COLO829 (cell line): ENCODE measurements around the gene XDH.

Source experiments
- DNase-seq: peaks from one replicate; pipeline ENCODE4 v3.0.0; 2012; ENCODE audit warnings: low spot score

Gene XDH

DNA sequence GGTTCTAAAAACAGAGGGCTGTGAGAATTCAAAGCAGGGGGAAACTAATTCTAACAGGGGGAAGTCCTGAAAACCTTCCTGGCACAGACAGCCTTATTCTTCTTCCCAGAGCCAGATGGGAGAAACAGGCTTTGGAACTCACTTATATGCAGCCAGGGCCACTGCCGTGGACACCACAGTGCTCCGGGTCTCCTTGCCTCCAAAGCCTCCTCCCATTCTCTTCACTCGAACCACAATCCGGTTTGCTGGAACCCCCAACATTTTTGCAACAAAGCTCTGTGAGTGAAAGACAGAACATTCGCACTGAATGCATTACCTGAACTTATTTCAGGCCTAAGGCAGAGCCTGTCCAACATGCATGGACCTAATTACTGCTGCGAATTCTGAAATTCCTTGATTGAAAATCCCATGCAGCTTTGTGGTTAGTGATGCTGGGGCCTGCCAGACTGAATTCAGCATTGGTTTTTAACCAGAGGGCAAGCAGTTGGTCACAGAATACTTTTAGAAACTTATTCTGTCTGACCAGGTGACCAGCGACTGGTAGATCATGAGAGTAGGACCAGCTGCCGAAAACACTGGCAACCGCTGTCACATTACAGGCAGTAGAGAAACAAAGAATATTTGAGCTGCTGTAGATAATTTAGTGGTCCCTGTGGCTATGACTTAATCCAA is 48.6 kb downstream of the XDH start:
- DNase-seq, result no peak

DNA sequence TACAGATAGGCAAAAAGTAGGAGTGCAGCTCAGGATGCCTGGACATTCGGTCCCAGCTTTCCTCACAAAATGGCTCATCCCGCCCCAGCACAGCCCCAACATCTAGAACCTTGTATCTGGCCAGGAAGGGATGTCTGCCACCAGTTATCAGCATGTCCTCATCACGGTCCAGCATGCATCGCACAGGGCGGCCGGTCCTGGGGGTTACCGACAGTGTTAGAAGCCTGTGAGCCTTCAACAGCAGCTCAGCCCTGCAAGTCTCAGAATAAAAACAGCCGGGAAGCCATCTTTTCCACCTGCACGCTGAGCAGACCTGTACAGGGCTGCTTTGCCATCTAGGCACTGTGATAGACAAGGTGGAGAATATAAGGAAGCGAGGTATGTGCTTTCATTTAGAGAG is 49.2 kb downstream of the XDH start:
- DNase-seq, result no peak

DNA sequence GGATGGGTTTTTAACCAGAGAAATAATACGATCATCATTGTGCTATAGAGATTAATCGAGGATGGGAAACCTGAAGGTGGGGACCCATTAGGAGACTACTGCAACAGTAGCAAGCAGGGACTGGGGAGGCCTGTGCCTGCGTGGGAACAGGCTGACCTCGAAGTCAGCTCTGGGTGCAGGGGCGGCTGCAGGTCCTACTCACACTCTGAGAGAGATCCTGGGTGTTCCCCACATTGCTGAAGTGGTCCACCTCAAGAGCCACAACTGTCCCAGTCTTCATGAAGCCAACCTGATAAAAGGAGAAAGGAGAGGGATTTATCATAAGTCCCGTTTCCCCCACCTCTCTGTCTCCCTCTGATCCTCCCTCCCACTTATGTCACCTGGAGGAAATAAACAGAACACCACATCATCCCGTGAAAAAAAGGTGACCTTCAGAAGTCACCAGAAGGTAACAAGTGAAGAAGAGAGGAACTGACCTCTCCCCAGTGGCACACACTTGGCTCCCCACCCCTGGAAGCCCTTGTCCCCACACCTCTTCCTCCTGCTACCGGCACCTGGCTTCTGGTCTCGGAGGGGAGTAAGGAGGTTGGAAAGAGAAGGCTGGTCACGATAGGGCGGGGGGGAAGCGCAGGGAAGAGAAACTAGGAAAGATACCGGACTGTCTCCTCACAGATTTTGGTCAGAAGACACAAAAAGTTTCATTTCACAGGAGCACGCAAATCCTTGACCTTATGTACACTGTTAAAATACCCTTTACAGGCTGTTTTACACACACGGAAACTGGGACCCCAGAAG is 50.4 kb downstream of the XDH start:
- no peak for DNase-seq

DNA sequence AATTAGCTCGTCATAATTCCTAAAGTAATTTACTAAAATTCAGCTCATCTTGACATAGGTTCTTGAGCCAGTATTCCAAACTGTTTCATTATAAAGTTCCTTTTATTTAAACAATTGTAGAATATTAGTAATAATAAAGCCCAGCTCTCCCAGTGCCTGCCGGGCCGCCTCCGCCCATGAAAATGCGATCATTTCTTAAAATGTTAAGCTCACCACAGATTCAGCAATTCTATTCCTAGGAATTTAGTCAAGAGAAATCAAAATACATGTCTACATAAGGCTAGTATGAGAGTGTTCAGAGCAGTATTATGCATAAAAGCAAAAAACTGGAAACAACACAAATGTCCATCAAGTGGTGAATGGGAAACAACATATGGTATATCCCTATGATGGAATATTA is 52.0 kb downstream of the XDH start:
- DNase-seq, result no peak

DNA sequence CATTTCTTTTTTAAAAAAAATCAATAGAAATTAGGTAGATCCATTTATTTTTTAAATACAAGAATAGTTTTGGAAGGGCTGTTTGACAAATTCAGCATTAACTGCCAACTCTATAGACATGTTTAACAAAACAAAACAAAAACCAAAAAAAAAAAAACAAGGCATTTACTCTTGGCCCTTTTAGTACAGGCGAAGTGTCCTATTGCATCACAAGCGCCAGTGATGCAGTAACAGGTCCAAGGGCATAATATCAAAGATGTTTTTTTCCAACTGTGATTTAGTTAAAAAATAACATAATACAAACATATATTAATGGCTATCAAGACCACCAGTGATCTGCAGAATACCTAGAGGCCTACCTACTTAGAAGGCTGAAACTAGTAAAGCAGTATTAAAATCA is 55.3 kb downstream of the XDH start:
- DNase-seq, result no peak

DNA sequence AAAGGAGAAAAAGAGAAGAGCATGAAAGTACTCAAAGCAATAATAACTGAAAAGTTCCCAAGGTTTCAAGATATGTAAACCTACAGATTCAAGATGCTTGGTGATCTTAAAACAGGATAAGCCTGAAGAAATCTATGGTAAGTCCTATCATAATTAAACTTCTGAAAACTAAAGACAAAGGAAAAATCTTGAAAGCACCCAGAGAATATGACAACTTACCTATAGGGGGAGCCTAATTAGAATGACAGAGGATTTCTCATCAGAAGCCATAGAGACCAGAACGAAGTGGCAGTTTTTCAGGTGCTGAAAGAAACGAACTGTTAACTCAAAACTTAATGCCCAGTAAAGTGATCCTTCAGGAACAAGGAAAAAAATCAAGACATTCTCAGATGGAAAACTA is 59.7 kb downstream of the XDH start:
- DNase-seq, result no peak

DNA sequence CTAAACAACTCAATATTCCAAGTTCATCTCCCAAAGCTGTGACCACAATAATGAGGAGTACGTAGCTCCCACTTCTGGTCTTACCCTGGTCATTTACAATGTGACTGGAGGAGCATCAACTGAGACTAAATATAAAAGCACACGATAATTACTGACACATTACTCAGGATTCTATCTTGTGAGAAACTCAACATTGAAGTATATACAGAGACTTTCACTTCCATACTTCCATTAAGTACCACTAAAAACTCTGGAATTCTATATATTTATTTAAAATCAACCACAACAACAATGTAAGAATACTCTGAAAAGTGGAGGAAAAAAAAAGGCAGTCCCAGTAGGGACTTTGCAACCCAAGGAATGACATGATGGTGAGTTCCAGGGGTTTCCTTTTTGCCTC is 61.4 kb downstream of the XDH start:
- DNase-seq, result no peak

DNA sequence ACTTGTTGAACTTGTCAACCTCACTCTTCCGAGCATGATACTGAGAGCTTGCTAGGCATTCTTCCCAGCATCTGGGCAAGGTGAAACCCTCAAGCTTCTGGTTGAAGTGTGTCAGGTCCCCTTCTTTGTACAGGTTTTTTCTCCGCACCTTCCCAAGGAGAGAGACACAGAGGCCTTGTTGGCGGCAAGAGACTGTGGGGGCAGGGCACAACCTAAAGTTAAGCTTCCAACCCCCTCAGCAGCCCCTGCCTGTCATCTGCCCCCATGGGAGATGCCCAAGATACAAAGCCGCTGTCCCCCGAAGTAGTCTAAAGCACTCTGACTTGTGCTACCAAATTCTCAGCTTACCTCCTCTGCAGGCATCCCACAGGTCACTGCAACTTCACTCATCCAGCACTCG is 64.9 kb downstream of the XDH start:
- no peak for DNase-seq

DNA sequence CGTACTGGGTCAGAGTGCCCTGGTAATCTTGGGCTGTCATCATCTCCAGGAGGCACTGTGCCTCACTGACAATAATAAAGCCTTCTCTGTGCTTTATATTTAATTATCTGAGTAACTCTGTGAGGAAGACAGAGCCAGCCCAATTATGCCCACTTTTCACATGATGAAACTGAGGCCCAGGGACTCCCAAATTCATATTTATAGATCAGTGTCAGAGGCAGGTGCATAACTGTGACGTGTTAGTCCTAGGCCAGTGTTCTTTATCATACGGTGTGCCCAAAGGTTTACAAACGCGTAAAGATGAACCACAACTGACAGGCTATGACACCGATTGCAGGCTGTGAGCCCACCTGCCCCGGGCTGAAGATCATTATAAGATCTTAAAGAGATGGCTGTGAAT is 65.4 kb downstream of the XDH start:
- no peak for DNase-seq

DNA sequence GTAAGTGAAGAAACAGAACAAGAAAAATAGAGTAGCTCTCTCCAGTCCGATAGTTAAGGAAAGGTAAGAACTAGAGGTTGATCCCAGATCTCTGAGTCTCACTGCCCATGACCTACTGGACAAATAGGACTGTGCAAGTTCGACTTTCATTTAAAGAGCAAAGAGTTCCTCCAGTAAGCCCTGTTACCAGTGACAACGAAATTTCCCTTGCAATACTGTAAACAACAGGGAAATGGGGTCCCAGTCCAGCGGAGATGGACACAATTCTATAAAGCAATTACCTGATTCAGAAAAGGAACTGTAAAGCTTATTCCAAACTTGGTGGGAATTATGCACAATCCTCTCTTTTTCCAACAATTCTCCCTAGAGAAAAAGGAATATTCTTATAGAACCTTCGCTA is 65.9 kb downstream of the XDH start:
- no peak for DNase-seq

DNA sequence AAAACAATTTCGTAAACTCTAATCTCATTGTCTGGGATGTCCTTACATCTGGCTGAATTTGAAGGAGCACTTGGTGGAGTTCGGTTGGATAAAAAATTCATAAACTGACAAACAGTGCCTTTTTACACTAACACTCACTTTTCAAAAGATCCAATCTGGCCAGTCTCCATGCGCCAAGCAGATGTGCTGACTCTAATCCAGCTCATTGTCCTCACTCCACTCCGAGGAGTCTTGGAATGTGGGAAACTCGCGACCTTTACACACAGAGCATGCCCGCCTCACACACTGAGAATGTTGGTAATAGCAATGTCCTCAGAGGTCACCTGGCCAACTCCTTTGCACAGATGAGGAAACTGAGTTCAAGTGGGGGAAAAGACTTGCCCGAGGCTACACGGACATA is 66.8 kb downstream of the XDH start:
- no peak for DNase-seq

DNA sequence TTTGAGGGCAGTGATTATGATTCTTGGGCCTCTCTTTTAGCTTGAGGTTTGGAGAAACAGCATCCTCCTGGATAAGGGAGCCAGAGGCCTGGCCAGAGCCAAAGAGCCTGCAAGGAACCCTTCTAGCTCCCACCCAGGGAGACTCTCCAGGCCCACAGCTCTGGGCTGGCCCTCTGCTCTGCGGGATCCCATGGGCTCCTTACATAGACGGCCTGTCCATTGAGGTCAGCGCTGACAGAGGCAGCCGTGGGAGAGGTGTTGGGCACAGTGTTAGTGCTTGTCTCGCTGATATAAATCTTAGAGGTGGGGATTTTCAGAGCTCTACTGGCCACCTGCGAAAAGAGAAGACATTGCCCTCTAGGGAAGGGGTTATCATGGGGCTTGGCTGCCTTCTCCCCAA is 67.2 kb downstream of the XDH start:
- no peak for DNase-seq

DNA sequence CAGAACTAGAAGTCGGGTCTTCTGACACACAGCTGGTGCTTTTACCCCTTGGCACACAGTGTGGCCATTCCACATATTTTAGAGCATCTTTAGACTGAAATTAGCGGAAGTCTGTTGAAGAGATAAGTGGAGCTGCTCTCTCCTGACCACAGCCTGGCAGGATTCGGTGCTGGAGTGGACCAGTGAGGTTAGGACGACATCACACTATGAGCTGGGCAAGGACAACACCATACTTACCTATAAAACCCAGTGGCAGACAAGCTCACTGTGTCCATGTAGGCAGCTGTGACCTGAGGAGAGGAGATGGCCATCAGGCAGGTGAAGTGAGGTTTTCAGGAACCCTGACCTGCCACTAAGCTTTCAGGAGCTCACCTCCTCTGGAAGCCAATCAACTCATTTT is 70.1 kb downstream of the XDH start:
- DNase-seq, result no peak

DNA sequence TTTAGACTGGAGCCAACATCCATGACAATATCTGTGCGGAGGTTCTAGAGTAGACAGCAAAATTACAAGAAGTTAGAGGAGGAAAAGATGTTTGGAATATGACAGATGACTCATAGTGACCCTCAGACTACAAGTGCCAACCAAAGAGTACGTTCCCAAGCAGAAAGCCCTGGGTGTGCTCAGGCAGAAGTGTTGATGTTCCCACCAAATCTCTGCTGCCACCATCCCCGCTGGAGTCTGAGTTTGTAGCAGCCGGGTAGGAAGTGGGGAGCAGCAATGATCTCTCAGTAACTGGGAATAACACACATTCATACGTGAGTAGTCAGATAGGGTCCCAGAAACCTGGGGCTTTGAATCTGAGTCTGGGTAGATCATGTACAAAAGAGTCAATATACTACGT is 73.2 kb downstream of the XDH start:
- DNase-seq, result no peak

DNA sequence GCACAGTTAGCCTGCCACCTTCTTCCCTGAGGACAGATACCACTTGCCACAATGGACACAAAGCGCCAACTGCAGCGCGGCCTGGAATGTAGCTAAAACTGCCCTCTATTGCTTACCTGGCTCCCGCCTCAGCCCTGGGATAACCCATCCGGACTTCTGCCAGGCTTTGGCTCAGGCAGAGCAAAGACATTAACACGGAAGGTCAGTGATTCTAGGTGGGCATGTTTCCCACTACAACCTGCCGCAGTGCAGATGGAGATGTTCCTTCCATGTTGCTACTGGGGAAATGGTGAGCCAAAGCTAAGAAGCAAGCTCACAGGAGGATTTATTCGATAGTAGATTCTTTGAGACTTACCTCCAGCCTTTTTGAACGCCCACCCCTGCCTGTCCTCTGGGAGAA is 74.8 kb downstream of the XDH start:
- DNase-seq, result no peak

DNA sequence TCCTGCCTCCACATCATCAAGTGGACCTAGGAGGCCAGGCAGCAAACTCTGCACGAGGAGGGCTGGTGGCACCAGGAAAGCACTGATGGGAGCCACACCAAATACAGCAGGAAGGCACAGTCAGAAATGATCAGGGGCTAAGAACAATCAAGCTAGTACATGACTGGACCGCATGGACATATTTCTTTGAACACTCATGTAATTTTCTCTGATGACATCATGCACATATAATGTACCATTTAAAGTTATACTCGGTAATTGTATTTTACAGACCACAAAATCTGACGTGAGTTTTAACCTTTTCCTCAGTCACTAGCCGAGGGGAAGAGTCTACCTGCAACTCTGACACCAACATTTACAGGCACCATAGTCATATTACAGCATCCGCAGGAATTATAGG is 76.7 kb downstream of the XDH start:
- no peak for DNase-seq

DNA sequence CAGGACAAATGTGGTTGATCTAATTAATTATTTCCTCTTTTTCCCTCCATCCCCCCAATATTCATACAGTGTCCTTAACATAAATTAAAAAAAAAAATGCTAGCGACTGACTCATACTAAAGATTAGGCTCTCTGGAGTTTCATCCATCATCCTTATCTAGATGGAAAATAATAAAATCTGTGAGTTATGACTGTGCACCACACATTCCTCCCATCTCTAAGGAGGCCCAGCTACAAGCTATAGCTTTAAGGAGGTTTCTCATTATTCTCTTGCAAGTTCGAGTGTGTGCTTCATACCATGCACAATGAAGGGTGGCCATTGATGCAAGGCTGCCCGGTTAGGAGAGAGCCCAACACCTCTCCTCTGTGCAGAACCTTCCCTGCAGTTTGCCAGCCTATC is 77.3 kb downstream of the XDH start:
- DNase-seq, result no peak

DNA sequence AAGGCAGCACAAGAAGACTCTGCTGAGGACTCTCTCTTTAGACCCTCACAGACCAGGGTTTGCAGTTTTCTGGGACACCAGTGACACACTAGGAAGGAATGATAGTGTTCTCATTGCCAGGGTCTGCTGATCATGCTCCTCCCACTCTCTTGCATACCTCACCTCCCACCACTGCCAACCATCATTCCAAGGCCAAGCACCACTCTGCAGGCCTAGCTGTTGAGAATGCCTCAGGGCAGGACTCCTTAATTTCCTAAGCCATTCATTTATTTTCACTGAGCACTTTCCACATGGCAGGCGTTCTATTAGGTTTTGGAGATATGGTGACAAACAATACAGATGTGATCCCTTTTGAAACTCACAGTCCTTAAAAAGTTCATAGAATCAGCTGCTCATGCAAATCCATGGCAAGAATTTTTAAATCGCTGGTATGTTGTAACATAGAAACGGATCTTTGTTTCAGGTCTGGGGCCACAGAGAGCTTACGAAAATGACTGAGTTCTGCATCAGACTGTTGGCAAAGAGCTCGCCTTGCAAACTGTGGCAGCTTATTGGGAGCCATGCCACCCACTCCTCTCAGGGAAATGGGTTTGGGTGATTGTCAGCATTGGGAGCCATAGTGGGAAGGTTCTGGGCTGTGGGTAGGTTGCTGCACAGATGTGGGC is 78.5 kb downstream of the XDH start:
- peak; percentile 40 for DNase-seq

DNA sequence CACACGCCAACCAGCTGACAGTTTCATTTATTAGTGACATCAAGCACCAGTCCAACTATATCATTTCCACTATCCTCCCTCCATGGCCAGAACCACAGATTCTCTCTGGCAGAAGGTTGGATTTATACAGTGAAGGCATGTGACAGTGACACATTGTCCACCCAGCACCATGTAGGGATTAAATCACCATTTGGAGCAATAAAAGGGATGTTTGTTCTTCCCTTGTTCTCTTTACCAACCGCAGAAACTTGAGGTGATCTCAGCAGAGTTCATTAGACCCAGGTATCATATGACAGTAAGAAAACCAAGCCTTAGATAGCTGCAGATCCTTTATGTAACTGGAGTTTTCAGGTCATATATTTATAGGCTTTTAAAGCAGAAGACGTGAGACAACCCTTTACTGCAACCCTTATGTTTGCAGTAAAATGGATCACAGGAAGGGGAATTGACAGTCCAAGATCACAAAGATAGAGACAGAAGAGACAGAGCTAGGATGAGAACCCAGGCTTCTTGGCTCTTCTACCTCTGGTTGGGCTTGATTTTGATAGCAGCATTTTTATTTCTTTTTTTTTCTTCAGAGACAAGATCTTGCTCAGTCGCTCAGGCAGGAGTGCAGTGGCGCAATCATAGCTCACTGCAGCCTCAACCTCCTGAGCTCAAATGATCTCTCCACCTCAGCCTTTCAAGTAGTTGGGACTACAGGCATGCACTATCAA is 80.1 kb downstream of the XDH start:
- peak; percentile 58 for DNase-seq

DNA sequence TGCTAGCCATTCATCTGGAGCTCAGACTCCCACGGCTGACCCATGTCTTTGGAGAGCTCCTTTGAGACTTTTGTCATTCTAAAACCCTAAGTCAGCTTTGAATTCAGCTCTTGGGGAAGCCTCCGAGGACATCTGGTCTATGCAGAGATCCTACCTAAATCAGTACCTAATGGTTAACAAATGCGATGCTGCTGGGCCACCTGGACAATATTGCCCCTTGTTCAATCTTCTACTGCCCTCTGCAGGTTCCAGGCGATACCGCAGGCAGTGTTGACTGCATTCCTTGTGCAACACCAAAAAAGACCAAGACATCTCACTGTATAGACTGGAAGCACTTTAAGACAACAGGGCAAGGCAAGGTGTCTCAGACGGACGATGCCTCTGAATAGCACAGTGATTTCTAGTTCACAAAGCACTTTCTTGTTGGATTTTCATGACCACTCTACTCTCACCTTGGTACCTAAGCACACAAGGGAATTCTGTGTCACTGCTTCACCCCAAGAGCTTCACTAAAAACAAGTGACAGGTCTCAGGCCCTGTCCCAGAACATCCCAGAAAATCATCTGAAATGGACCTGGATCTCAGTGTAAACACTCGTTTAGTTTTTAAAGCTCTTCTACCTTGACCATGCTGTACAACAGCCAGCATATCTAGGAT is 80.9 kb downstream of the XDH start:
- peak; percentile 81 for DNase-seq

DNA sequence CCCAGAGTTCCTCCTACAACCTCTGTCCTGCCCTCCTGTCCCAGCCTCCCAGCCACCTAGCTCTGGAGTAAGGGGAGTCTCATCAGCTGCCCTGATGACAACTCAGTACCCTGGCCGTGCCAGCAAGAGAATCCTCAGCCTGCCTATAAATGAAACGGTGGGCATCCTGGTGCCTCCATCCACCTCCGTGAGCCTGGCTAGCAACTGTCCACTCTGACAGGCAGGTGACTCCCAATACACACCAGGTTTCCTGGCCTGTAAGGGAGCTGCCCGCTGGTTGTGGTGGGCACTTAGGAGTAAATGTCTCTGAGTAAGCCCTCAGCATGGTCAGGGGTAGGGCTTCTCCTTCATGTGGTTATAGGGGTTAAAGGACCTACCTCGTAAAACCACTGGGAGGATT is 81.5 kb downstream of the XDH start:
- no peak for DNase-seq

DNA sequence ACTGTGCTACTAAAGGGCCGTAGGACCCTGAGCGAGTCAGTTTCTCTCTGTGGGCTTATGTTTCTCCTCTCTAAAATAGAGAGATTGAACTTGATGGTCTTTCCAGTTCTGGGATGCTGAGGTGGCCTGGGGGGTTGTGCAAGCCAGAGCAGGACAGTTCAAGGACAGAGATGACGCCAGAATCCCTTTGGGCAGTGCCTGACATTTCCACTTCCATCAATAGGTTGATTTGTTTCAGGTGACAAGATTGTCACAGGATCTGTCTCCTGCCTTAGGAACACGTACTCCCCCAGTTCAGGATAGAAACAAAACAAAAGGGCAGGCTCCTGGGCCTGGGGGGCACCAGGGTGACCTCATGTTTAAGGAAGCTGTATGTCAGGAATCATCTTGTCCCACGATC is 82.0 kb downstream of the XDH start:
- no peak for DNase-seq
